ENCODE data around the gene CACNA1C.

Gene CACNA1C

GRCh38 chr12:2580821-2581220 lies 528.0 kb downstream of the CACNA1C start:
- Histone ChIP-seq H3K36me3 (ENCODE audit: control insufficient read depth in 1 of 2, insufficient read depth in 2 of 2, low read length in 2 of 2) (no peaks in the 10 kb centered on the region), H3K27me3 (ENCODE audit: control insufficient read depth in 1 of 2, insufficient read depth in 2 of 2, low read length in 2 of 2) (peaks cover 0 to 6% of the 10 kb centered on the region in 2 donors), H3K4me3 (ENCODE audit: low read depth in 1 of 2, low read length in 2 of 2) (no peak overlapping the region), H3K9ac (ENCODE audit: low read depth in 1 of 2, low read length in 2 of 2) (no peak overlapping the region), H3K9me3 (ENCODE audit: control insufficient read depth in 1 of 2, low read length in 2 of 2) (no peaks in the 10 kb centered on the region), H3K4me1 (ENCODE audit: control insufficient read depth in 1 of 2, insufficient read depth in 2 of 2, low read length in 2 of 2) (peaks cover 1 to 6% of the 10 kb centered on the region in 2 donors), H3K27ac (ENCODE audit: low read depth, low read length) (no peak overlapping the region)

- no peak overlapping the region for H3K4me3 ChIP-seq (ENCODE audit: low read depth in 1 of 2, low read length in 2 of 2)
- no peaks in the 10 kb centered on the region for H3K9me3 ChIP-seq (ENCODE audit: control insufficient read depth in 1 of 2, low read length in 2 of 2)
- H3K27ac ChIP-seq (ENCODE audit: low read depth, low read length): no peak overlapping the region
- peaks cover 0 to 6% of the 10 kb centered on the region in 2 donors for H3K27me3 ChIP-seq (ENCODE audit: control insufficient read depth in 1 of 2, insufficient read depth in 2 of 2, low read length in 2 of 2)
- H3K36me3 ChIP-seq (ENCODE audit: control insufficient read depth in 1 of 2, insufficient read depth in 2 of 2, low read length in 2 of 2): no peaks in the 10 kb centered on the region
- H3K4me1 ChIP-seq (ENCODE audit: control insufficient read depth in 1 of 2, insufficient read depth in 2 of 2, low read length in 2 of 2): peaks cover 6 to 7% of the 10 kb centered on the region in 2 donors
- no peak overlapping the region for H3K9ac ChIP-seq (ENCODE audit: low read depth in 1 of 2, low read length in 2 of 2)
These were observed 528.7 kb downstream of the CACNA1C start for GRCh38 chr12:2581293-2582045.

GRCh38 chr12:2582631-2583030 lies 529.8 kb downstream of the CACNA1C start:
- no peak overlapping the region for H3K27ac ChIP-seq (ENCODE audit: low read depth, low read length)
- H3K9me3 ChIP-seq (ENCODE audit: control insufficient read depth in 1 of 2, low read length in 2 of 2): no peaks in the 10 kb centered on the region
- H3K36me3 ChIP-seq (ENCODE audit: control insufficient read depth in 1 of 2, insufficient read depth in 2 of 2, low read length in 2 of 2): no peaks in the 10 kb centered on the region
- no peak overlapping the region for H3K9ac ChIP-seq (ENCODE audit: low read depth in 1 of 2, low read length in 2 of 2)
- peaks cover 6 to 7% of the 10 kb centered on the region in 2 donors for H3K4me1 ChIP-seq (ENCODE audit: control insufficient read depth in 1 of 2, insufficient read depth in 2 of 2, low read length in 2 of 2)
- no peak overlapping the region for H3K4me3 ChIP-seq (ENCODE audit: low read depth in 1 of 2, low read length in 2 of 2)
- H3K27me3 ChIP-seq (ENCODE audit: control insufficient read depth in 1 of 2, insufficient read depth in 2 of 2, low read length in 2 of 2): peaks cover 0 to 6% of the 10 kb centered on the region in 2 donors

- Histone ChIP-seq H3K36me3 (ENCODE audit: control insufficient read depth in 1 of 2, insufficient read depth in 2 of 2, low read length in 2 of 2) (no peaks in the 10 kb centered on the region), H3K9me3 (ENCODE audit: control insufficient read depth in 1 of 2, low read length in 2 of 2) (no peaks in the 10 kb centered on the region), H3K27ac (ENCODE audit: low read depth, low read length) (no peak overlapping the region), H3K4me3 (ENCODE audit: low read depth in 1 of 2, low read length in 2 of 2) (no peak overlapping the region), H3K9ac (ENCODE audit: low read depth in 1 of 2, low read length in 2 of 2) (no peak overlapping the region), H3K4me1 (ENCODE audit: control insufficient read depth in 1 of 2, insufficient read depth in 2 of 2, low read length in 2 of 2) (peaks cover 6 to 7% of the 10 kb centered on the region in 2 donors), H3K27me3 (ENCODE audit: control insufficient read depth in 1 of 2, insufficient read depth in 2 of 2, low read length in 2 of 2) (peaks cover 0 to 6% of the 10 kb centered on the region in 2 donors)
These were observed 530.3 kb downstream of the CACNA1C start for GRCh38 chr12:2583091-2583497.

GRCh38 chr12:2583642-2584401 lies 531.0 kb downstream of the CACNA1C start:
- no peak overlapping the region for H3K9ac ChIP-seq (ENCODE audit: low read depth in 1 of 2, low read length in 2 of 2)

GRCh38 chr12:2586156-2587038 lies 533.6 kb downstream of the CACNA1C start:
- peaks cover 0 to 6% of the 10 kb centered on the region in 2 donors for H3K27me3 ChIP-seq (ENCODE audit: control insufficient read depth in 1 of 2, insufficient read depth in 2 of 2, low read length in 2 of 2)
- no peaks in the 10 kb centered on the region for H3K9me3 ChIP-seq (ENCODE audit: control insufficient read depth in 1 of 2, low read length in 2 of 2)
- H3K9ac ChIP-seq (ENCODE audit: low read depth in 1 of 2, low read length in 2 of 2): no peak overlapping the region
- H3K36me3 ChIP-seq (ENCODE audit: control insufficient read depth in 1 of 2, insufficient read depth in 2 of 2, low read length in 2 of 2): no peaks in the 10 kb centered on the region
- H3K27ac ChIP-seq (ENCODE audit: low read depth, low read length): no peak overlapping the region
- H3K4me3 ChIP-seq (ENCODE audit: low read depth in 1 of 2, low read length in 2 of 2): no peak overlapping the region
- H3K4me1 ChIP-seq (ENCODE audit: control insufficient read depth in 1 of 2, insufficient read depth in 2 of 2, low read length in 2 of 2): peaks cover 6 to 7% of the 10 kb centered on the region in 2 donors

More at GRCh38 chr12:2583642-2584401, 531.0 kb downstream of the CACNA1C start:
- peaks cover 0 to 6% of the 10 kb centered on the region in 2 donors for H3K27me3 ChIP-seq (ENCODE audit: control insufficient read depth in 1 of 2, insufficient read depth in 2 of 2, low read length in 2 of 2)
- no peak overlapping the region for H3K4me3 ChIP-seq (ENCODE audit: low read depth in 1 of 2, low read length in 2 of 2)
- no peaks in the 10 kb centered on the region for H3K9me3 ChIP-seq (ENCODE audit: control insufficient read depth in 1 of 2, low read length in 2 of 2)
- peaks cover 6 to 7% of the 10 kb centered on the region in 2 donors for H3K4me1 ChIP-seq (ENCODE audit: control insufficient read depth in 1 of 2, insufficient read depth in 2 of 2, low read length in 2 of 2)
- H3K36me3 ChIP-seq (ENCODE audit: control insufficient read depth in 1 of 2, insufficient read depth in 2 of 2, low read length in 2 of 2): no peaks in the 10 kb centered on the region
- no peak overlapping the region for H3K27ac ChIP-seq (ENCODE audit: low read depth, low read length)

- Histone ChIP-seq H3K27ac (ENCODE audit: low read depth, low read length) (no peak overlapping the region), H3K9ac (ENCODE audit: low read depth in 1 of 2, low read length in 2 of 2) (no peak overlapping the region), H3K4me3 (ENCODE audit: low read depth in 1 of 2, low read length in 2 of 2) (no peak overlapping the region), H3K4me1 (ENCODE audit: control insufficient read depth in 1 of 2, insufficient read depth in 2 of 2, low read length in 2 of 2) (peaks cover 3 to 7% of the 10 kb centered on the region in 2 donors), H3K27me3 (ENCODE audit: control insufficient read depth in 1 of 2, insufficient read depth in 2 of 2, low read length in 2 of 2) (peaks cover 0 to 8% of the 10 kb centered on the region in 2 donors), H3K36me3 (ENCODE audit: control insufficient read depth in 1 of 2, insufficient read depth in 2 of 2, low read length in 2 of 2) (no peaks in the 10 kb centered on the region), H3K9me3 (ENCODE audit: control insufficient read depth in 1 of 2, low read length in 2 of 2) (no peaks in the 10 kb centered on the region)
These were observed 535.6 kb downstream of the CACNA1C start for GRCh38 chr12:2588345-2588744.

GRCh38 chr12:2589381-2589780 lies 536.6 kb downstream of the CACNA1C start:
- Histone ChIP-seq H3K27ac (ENCODE audit: low read depth, low read length) (no peak overlapping the region), H3K36me3 (ENCODE audit: control insufficient read depth in 1 of 2, insufficient read depth in 2 of 2, low read length in 2 of 2) (no peaks in the 10 kb centered on the region), H3K9ac (ENCODE audit: low read depth in 1 of 2, low read length in 2 of 2) (no peak overlapping the region), H3K9me3 (ENCODE audit: control insufficient read depth in 1 of 2, low read length in 2 of 2) (peaks cover 0 to 6% of the 10 kb centered on the region in 2 donors), H3K4me1 (ENCODE audit: control insufficient read depth in 1 of 2, insufficient read depth in 2 of 2, low read length in 2 of 2) (peaks cover 0 to 7% of the 10 kb centered on the region in 2 donors), H3K27me3 (ENCODE audit: control insufficient read depth in 1 of 2, insufficient read depth in 2 of 2, low read length in 2 of 2) (peaks cover 0 to 4% of the 10 kb centered on the region in 2 donors), H3K4me3 (ENCODE audit: low read depth in 1 of 2, low read length in 2 of 2) (no peak overlapping the region)

- no peak overlapping the region for H3K27ac ChIP-seq (ENCODE audit: low read depth, low read length)
- peaks cover 0 to 4% of the 10 kb centered on the region in 2 donors for H3K27me3 ChIP-seq (ENCODE audit: control insufficient read depth in 1 of 2, insufficient read depth in 2 of 2, low read length in 2 of 2)
- no peak overlapping the region for H3K9ac ChIP-seq (ENCODE audit: low read depth in 1 of 2, low read length in 2 of 2)
- no peaks in the 10 kb centered on the region for H3K36me3 ChIP-seq (ENCODE audit: control insufficient read depth in 1 of 2, insufficient read depth in 2 of 2, low read length in 2 of 2)
- no peaks in the 10 kb centered on the region for H3K4me1 ChIP-seq (ENCODE audit: control insufficient read depth in 1 of 2, insufficient read depth in 2 of 2, low read length in 2 of 2)
- H3K9me3 ChIP-seq (ENCODE audit: control insufficient read depth in 1 of 2, low read length in 2 of 2): peaks cover 0 to 6% of the 10 kb centered on the region in 2 donors
- H3K4me3 ChIP-seq (ENCODE audit: low read depth in 1 of 2, low read length in 2 of 2): no peak overlapping the region
These were observed 540.3 kb downstream of the CACNA1C start for GRCh38 chr12:2593045-2593444.
